PC-9 (cell line): ENCODE results near the gene PAXX. TPM values are rescaled to one million over a fixed set of nuclear protein-coding genes. Genes with fewer than 3 reads are reported as not detected.
A peak's percentile ranks its signal among the peaks of the same experiment; 100 is the strongest.

ENCODE experiments used
- BruUV-seq: library from RNA; stranded (reverse); fragments of 400-500 nt; replicated peaks from 2 replicates; lab custom pipeline; 2021; lab: Mats Ljungman, UMichigan
- CTCF ChIA-PET: fragments of 300-600 bp; sonication (Branson Sonifier 250); formaldehyde crosslinking; loops from one replicate; lab custom pipeline; 2022; ENCODE audit warnings: antibody characterized with exemption; lab: Charles Lee
- POLR2A ChIA-PET: fragments of 300-600 bp; sonication (Branson Sonifier 250); formaldehyde crosslinking; loops from one replicate; lab custom pipeline; 2022; ENCODE audit warnings: antibody characterized with exemption; ENCODE audit not compliant: unreplicated experiment; lab: Charles Lee
- DNase-seq, 2 experiments: peaks; one replicate each; pipeline versions ENCODE4 v3.0.0 to v3.0.0-alpha.2; 2015 to 2022; ENCODE audit warnings: mixed read lengths in 1 of 2
- H2AFZ ChIP-seq: fragments of 200-600 bp; sonication (generic); 2 replicates; pipeline ENCODE4 v1.8.1; 2017; ENCODE audit warnings: antibody characterized with exemption
- H3F3A ChIP-seq: fragments of 200-600 bp; sonication (generic); 2 replicates; pipeline ENCODE4 v1.8.1; 2017; ENCODE audit warnings: antibody characterized with exemption, mild to moderate bottlenecking, low read depth; ENCODE audit not compliant: insufficient read depth
- H3K27ac ChIP-seq: fragments of 200-600 bp; sonication (generic); 2 replicates; pipeline ENCODE4 v1.6.1; 2016; ENCODE audit warnings: mixed run types
- H3K27me3 ChIP-seq: fragments of 200-600 bp; sonication (generic); 2 replicates; pipeline ENCODE4 v1.6.1; 2016; ENCODE audit warnings: low read depth, mixed run types; ENCODE audit not compliant: insufficient read depth
- H3K36me3 ChIP-seq: fragments of 200-600 bp; sonication (generic); 2 replicates; pipeline ENCODE4 v1.6.1; 2016; ENCODE audit warnings: low read depth, mixed run types
- H3K4me1 ChIP-seq: fragments of 200-600 bp; sonication (generic); replicated peaks from 2 replicates; pipeline ENCODE4 v1.6.1; 2016; ENCODE audit warnings: mixed run types; ENCODE audit not compliant: insufficient read depth
- H3K4me2 ChIP-seq: fragments of 200-600 bp; sonication (generic); 2 replicates; pipeline ENCODE4 v1.6.1; 2017; ENCODE audit warnings: mixed run types
- H3K4me3 ChIP-seq: fragments of 200-600 bp; sonication (generic); 2 replicates; pipeline ENCODE4 v1.6.1; 2016; ENCODE audit warnings: mixed run types
- H3K79me2 ChIP-seq: fragments of 200-600 bp; sonication (generic); 2 replicates; pipeline ENCODE4 v1.6.1; 2017; ENCODE audit warnings: low read depth, mixed run types
- H3K9me2 ChIP-seq: fragments of 200-600 bp; sonication (generic); 2 replicates; pipeline ENCODE4 v1.8.1; 2017; ENCODE audit warnings: mild to moderate bottlenecking; ENCODE audit not compliant: insufficient read depth
- H3K9me3 ChIP-seq: fragments of 200-600 bp; sonication (generic); 2 replicates; pipeline ENCODE4 v1.8.1; 2016; ENCODE audit warnings: low read depth; ENCODE audit not compliant: insufficient read depth
- H4K20me1 ChIP-seq: fragments of 200-600 bp; sonication (generic); 2 replicates; pipeline ENCODE4 v1.8.1; 2017; ENCODE audit not compliant: insufficient read depth
- EZH2 ChIP-seq: fragments of 200-600 bp; sonication (generic); IDR thresholded peaks from 2 replicates; pipeline ENCODE4 v1.8.0; 2017; ENCODE audit warnings: antibody characterized with exemption, low read depth
- intact Hi-C: fragments of 100-400 bp; cut with micrococcal nuclease; formaldehyde crosslinking; loops from one replicate; pipeline ENCODE4 v1.10.0; 2022; ENCODE audit not compliant: unreplicated experiment
- total RNA-seq: library from RNA; stranded (reverse); gene quantifications from 2 replicates; pipeline ENCODE4 v1.2.3, GENCODE V29; 2021
- TF ChIP-seq, protein P1 (sequence below): fragments of 200-600 bp; sonication (generic); conservative IDR thresholded peaks from 2 replicates; pipeline ENCODE4 v1.6.1; 2017; ENCODE audit warnings: mixed run types, antibody characterized with exemption, mild to moderate bottlenecking, moderate library complexity

Gene PAXX
- total RNA-seq, 1 experiment from 2014 or later: 54.9 TPM

DNA sequence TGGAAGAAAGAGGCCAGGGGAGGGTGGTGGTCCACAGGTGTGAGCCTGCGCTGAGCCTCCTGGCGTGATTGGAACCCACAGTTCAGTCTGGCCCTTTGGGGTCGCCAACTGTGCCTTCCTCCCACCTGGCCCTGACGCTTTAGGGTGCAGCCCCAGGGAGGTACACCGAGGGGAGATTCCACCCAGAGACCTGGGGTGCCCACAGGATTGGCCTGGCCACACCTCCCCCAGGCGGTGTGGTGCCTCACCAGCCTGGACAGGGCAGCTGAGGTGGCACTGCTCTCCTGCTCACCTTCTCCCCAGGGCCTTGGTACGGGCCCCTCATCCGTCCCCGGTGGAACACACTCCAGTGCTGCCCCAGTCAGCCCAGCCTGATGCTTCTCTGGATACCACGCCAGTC lies 5.1 kb downstream of the PAXX start:
- Histone ChIP-seq H3K27me3 (no peaks in the 10 kb centered on the region), H2AFZ (no peak overlapping the region), H3K9me2 (no peaks in the 10 kb centered on the region), H3K9me3 (no peaks in the 10 kb centered on the region), H3K4me2 (peak overlapping the region; percentile 94), H3K36me3 (no peaks in the 10 kb centered on the region), H4K20me1 (no peaks in the 10 kb centered on the region), H3F3A (peaks cover 21% of the 10 kb centered on the region; the same call in 1 of the 2 replicates), H3K27ac (no peak overlapping the region), H3K79me2 (peaks cover 7% of the 10 kb centered on the region; the same call in 1 of the 2 replicates), H3K4me1 (peaks cover 35% of the 10 kb centered on the region), H3K4me3 (peak overlapping the region; percentile 53; the same call in 1 of the 2 replicates)
- DNase-seq: no peak
- POLR2A ChIA-PET: no interaction called here
- CTCF ChIA-PET: interaction anchor here (0.6 to 2.1 kb wide), 2 partner anchors 32 to 58 kb away, joined by 3 to 10 read pairs; no protein-coding TSS in a partner anchor
- intact Hi-C loops: loop anchor here (2.0 to 5.0 kb wide), 2 partner anchors 150 to 207 kb away; partner anchors contain the start of genes PHPT1 and TMEM141
- TF ChIP-seq EZH2: no peak
- TF ChIP-seq, protein P1, sequence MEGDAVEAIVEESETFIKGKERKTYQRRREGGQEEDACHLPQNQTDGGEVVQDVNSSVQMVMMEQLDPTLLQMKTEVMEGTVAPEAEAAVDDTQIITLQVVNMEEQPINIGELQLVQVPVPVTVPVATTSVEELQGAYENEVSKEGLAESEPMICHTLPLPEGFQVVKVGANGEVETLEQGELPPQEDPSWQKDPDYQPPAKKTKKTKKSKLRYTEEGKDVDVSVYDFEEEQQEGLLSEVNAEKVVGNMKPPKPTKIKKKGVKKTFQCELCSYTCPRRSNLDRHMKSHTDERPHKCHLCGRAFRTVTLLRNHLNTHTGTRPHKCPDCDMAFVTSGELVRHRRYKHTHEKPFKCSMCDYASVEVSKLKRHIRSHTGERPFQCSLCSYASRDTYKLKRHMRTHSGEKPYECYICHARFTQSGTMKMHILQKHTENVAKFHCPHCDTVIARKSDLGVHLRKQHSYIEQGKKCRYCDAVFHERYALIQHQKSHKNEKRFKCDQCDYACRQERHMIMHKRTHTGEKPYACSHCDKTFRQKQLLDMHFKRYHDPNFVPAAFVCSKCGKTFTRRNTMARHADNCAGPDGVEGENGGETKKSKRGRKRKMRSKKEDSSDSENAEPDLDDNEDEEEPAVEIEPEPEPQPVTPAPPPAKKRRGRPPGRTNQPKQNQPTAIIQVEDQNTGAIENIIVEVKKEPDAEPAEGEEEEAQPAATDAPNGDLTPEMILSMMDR: no peak
- BruUV-seq: TSS peak; percentile 40

GRCh38 chr9:136997830-136998234 lies 5.6 kb downstream of the PAXX start:
- intact Hi-C loops: loop anchor here (2.0 to 5.0 kb wide), 2 partner anchors 151 to 207 kb away; partner anchors contain the start of genes PHPT1 and TMEM141
- Histone ChIP-seq H3K4me1 (peaks cover 35% of the 10 kb centered on the region), H3F3A (peaks cover 18% of the 10 kb centered on the region; the same call in 1 of the 2 replicates), H4K20me1 (no peaks in the 10 kb centered on the region), H3K4me3 (no peak overlapping the region), H2AFZ (no peak overlapping the region), H3K9me2 (no peaks in the 10 kb centered on the region), H3K27ac (no peak overlapping the region), H3K4me2 (no peak overlapping the region), H3K27me3 (no peaks in the 10 kb centered on the region), H3K36me3 (no peaks in the 10 kb centered on the region), H3K9me3 (no peaks in the 10 kb centered on the region), H3K79me2 (peaks cover 7% of the 10 kb centered on the region; the same call in 1 of the 2 replicates)
- no TSS peak for BruUV-seq
- no peak for TF ChIP-seq EZH2
- TF ChIP-seq, protein P1: no peak
- no peak for DNase-seq
- CTCF ChIA-PET: no interaction called here
- POLR2A ChIA-PET: no interaction called here

DNA sequence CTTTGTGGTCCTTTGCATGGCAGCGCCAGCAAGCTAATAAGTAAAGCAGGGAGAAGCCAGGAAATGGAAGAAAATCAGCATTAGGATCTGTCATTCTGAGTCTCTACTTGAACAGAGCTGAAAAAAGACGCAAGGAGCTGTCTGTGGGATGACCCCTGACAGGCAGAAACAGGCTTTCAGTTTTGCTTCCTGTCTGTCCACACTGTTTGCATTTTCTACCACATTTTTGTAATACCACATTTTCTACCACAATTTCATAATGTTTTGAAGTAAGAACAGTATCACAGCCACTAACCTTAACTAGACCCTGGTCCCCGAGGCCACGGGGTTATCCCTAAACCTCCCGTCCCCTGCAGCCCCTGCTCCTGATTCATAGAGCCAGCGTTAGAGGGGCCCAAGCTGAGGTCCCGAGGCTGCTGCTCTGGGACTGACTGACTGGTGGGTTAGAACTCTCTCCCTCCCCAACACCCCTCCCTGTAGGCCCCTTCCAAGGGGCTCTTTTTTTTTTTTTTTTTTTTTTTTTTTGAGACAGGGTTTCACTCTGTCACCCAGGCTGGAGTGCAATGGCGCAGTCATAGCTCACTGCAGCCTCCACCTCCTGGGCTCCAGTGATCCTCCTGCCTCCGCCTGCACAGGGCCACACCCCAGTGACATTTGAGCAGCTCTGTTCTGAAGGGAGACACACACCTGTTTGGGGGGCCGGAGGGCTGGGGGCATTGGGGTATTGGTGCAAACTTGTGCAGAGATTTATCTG lies 8.1 kb downstream of the PAXX start:
- DNase-seq: no peak
- Histone ChIP-seq H3K9me2 (no peaks in the 10 kb centered on the region), H3K36me3 (no peaks in the 10 kb centered on the region), H4K20me1 (no peaks in the 10 kb centered on the region), H3K4me3 (no peak overlapping the region), H3K4me2 (0 out of 2 replicates have a peak overlapping the region, but pooled peaks have one; percentile 2), H2AFZ (no peak overlapping the region), H3K79me2 (no peaks in the 10 kb centered on the region), H3K4me1 (peaks cover 30% of the 10 kb centered on the region), H3F3A (peaks cover 21% of the 10 kb centered on the region; the same call in 1 of the 2 replicates), H3K9me3 (no peaks in the 10 kb centered on the region), H3K27me3 (no peaks in the 10 kb centered on the region), H3K27ac (no peak overlapping the region)
- CTCF ChIA-PET: interaction anchor here (0.6 to 1.1 kb wide), 7 partner anchors 8 to 290 kb away, joined by 3 to 22 read pairs (median 6); partner anchors contain the start of gene PAXX
- intact Hi-C loops: no loop called here
- no TSS peak for BruUV-seq
- POLR2A ChIA-PET: interaction anchor here (0.6 kb wide), 1 partner anchor 201 kb away, joined by 6 read pairs; no protein-coding TSS in a partner anchor
- TF ChIP-seq EZH2: no peak
- TF ChIP-seq, protein P1: no peak
